BLaER1 (cell line): ENCODE data around the gene PYGL.
A peak's percentile ranks its signal among the peaks of the same experiment; 100 is the strongest.

Source experiments
- H3K27ac ChIP-seq: shearing (Covaris generic); formaldehyde crosslinking; 2 replicates; pipeline ENCODE4 v1.8.1; 2022
- H3K27me3 ChIP-seq: shearing (Covaris generic); formaldehyde crosslinking; 2 replicates; pipeline ENCODE4 v1.8.1; 2022
- H3K36me3 ChIP-seq: shearing (Covaris generic); formaldehyde crosslinking; 2 replicates; pipeline ENCODE4 v1.8.1; 2022
- H3K4me1 ChIP-seq: shearing (Covaris generic); formaldehyde crosslinking; 2 replicates; pipeline ENCODE4 v1.8.1; 2022
- H3K4me2 ChIP-seq: shearing (Covaris generic); formaldehyde crosslinking; 2 replicates; pipeline ENCODE4 v1.8.1; 2022
- H3K4me3 ChIP-seq: shearing (Covaris generic); formaldehyde crosslinking; 2 replicates; pipeline ENCODE4 v1.8.1; 2022
- H3K9ac ChIP-seq: shearing (Covaris generic); formaldehyde crosslinking; 2 replicates; pipeline ENCODE4 v1.8.1; 2022
- H3K9me3 ChIP-seq: shearing (Covaris generic); formaldehyde crosslinking; 2 replicates; pipeline ENCODE4 v1.8.1; 2022
- H4K20me1 ChIP-seq: shearing (Covaris generic); formaldehyde crosslinking; 2 replicates; pipeline ENCODE4 v1.8.1; 2022
- Cebpa-rat ChIP-seq: shearing (Covaris generic); IDR thresholded peaks from 2 replicates; pipeline ENCODE4 v1.8.1; 2022

The PYGL gene

DNA sequence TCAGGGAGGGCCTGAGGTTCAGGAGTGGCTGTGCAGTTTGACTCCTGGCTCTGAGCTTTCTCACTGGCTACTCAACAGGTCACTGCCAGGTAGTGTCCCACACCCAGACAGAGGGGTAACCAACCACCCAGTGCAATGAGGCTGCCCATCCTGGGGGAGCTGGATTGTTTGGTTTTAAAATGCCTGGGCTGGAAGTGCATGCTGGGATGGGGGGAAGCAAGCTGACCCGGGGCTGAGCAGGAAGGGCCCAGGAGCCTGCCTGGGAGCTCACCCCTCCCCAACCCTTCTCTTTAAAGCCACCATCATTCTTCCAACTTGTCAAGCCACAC, 85.0 kb downstream of the PYGL start:
- Histone ChIP-seq H3K36me3 (no peaks in the 10 kb centered on the region), H3K27me3 (no peaks in the 10 kb centered on the region), H3K27ac (peak overlapping the region; percentile 58), H3K4me1 (peaks cover 43% of the 10 kb centered on the region), H4K20me1 (no peaks in the 10 kb centered on the region), H3K4me3 (peak overlapping the region; percentile 68), H3K9me3 (no peaks in the 10 kb centered on the region), H3K9ac (peak overlapping the region; percentile 75), H3K4me2 (peak overlapping the region; percentile 99)
- TF ChIP-seq Cebpa-rat, result no peak

DNA sequence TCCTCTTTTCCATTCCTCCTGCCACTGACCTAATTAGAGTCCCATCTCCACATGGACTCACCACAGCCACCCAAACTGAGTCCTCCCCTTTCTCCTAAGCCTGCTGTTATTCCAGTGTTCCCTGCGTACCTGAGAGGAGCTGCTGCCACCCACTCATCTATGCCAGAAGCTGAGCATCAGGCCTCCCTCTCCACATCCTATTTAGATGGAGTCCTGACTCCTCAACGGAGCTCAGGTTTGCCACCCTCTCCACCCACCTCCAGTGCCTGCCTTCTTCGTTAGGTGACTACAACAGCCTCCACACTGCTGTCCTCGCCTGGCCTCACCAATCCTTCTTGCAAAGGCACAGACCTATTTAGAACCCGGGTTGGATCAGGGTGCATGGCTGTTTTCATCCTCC, 87.6 kb downstream of the PYGL start:
- H3K4me1 ChIP-seq, result peaks cover 41% of the 10 kb centered on the region
- H4K20me1 ChIP-seq, result no peaks in the 10 kb centered on the region
- H3K4me3 ChIP-seq, result no peak overlapping the region
- no peak overlapping the region for H3K27ac ChIP-seq
- no peaks in the 10 kb centered on the region for H3K27me3 ChIP-seq
- no peaks in the 10 kb centered on the region for H3K36me3 ChIP-seq
- no peak overlapping the region for H3K4me2 ChIP-seq
- H3K9me3 ChIP-seq, result no peaks in the 10 kb centered on the region
- TF ChIP-seq Cebpa-rat, result no peak
- no peak overlapping the region for H3K9ac ChIP-seq

DNA sequence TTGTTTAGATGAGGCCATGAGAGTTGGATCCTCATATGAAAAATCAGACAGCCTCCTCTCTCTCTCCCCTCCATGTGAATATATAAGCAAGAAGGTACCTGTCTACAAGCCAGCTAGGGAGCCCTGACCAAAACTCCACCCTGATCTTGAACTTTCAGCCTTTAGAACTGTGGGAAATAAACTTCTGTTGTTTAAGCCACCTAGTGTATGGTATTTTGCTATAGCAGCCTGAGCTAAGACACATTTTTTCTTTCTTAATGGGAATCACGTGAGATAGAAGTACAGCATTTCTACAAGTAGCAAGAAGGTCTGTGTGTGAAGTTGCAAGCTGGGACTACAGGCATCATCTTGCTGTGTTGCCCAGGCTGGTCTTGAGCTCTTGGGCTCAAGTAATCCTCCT, 88.7 kb downstream of the PYGL start:
- Histone ChIP-seq H3K27ac (no peak overlapping the region), H3K9me3 (no peaks in the 10 kb centered on the region), H3K27me3 (no peaks in the 10 kb centered on the region), H4K20me1 (no peaks in the 10 kb centered on the region), H3K4me3 (no peak overlapping the region), H3K4me1 (peaks cover 41% of the 10 kb centered on the region), H3K9ac (no peak overlapping the region), H3K36me3 (no peaks in the 10 kb centered on the region), H3K4me2 (no peak overlapping the region)
- TF ChIP-seq Cebpa-rat, result no peak
